ENCODE data around the gene PTGER2.

PTGER2 gene

DNA sequence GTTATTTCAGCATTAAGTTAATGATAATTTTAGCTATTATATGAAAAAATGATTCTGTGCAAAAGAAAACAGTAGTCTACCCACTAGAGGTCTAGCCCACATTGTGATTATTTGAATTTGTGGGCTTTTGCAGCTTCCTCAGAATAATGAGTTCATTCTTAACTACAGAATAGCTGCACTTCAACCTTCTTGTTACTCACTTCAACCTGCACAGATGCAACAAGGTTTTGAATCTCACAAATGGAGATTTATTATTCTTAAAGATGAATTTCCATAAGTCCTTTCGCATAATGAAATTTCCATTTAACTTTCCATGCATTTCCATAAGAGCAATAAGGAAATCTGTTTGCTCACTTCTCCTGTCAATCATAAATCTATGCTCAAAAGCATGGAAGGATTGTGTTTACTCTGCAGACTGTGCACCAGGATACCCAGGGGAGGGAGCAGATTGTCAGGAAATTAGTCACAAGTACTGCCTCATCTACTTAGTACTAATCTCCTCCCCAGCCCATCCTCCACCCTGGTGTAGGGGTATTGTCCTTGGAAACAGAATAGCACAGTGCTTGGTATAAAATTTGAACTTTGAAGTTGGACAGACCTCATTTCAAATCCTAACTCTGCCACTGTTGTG, 24.1 kb downstream of the PTGER2 start:
- DNase-seq (ENCODE audit: low spot score) = no peak

GRCh38 chr14:52339262-52339661, 25.1 kb downstream of the PTGER2 start:
- no peak for DNase-seq (ENCODE audit: low spot score)

DNA sequence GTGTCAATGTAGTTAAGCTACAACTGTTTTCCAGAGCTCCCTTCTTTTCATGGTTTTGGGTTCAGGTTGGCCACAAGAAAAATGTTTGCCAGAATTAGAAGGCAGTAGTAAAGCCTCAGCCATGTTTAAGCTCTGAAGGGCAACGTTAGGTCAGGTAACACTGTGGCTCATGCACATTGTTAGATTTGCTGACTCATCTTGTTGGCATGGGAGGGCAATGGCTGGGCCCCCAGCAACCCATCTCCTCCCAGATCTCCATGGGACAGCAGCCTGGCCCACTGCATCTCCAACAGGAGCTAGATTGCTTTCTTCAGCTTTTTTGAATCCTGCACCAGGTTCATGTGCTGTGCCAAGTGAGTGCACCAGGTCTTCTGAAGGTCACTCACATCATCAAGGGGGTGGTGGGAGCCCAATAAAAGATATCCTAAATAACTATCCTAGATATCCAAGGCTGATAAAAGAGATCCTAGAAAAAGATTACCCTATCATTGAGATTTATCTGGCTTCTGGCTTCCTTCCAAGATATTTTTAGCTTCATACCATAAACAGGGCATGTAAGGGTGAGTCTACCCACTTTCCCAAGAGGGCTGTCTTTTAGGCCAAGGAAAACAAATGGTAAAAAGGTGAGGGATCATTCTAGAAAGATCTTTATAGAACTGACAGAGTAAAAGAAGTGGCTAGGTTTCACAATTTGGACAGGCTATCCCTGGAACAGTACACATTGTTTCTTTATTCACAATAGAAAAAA, 28.9 kb downstream of the PTGER2 start:
- DNase-seq (ENCODE audit: low spot score) = no peak

GRCh38 chr14:52346778-52347177, 32.7 kb downstream of the PTGER2 start:
- DNase-seq (ENCODE audit: low spot score) = no peak

- no peak for DNase-seq (ENCODE audit: low spot score)
These were observed 34.2 kb downstream of the PTGER2 start for GRCh38 chr14:52348279-52348678.

DNA sequence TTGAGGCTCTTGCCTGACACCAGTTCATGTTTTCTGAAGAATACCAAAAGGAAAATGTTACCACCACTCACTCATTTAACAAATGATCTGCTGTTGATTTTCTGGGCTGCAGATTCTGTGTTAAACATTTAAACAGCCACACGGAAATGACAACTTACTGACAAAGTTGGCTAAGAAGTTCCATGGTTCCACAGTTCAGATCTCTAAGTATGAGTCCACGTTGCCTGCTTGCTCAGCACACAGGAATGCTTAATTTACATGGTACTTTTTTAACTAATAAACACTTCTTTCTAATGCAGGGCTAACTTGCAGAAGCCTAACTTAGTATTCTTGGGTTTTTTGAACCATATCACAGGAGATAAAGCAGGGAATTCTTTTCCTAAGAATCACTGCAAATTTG, 34.7 kb downstream of the PTGER2 start:
- DNase-seq (ENCODE audit: low spot score) = no peak

- DNase-seq (ENCODE audit: low spot score) = no peak
These were observed 35.6 kb downstream of the PTGER2 start for GRCh38 chr14:52349731-52350130.

DNA sequence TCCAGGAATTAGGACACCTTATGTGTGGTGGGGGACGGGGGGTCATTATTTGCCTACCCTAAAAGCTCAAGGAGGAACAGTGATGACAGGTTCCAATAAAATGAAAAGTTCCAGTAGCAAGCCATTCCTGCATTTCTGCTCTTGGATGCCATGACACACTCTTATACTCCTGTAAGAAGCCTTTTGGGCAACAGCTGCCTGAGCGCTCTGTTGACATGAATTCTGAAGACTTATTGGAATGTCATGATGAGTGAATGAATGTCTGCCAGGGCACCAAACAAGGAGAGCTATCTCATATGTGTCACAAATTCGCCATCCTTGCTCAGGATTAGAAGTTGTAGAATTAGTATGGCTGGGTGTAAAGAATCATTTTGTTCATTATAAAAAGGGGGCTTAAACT, 36.3 kb downstream of the PTGER2 start:
- DNase-seq (ENCODE audit: low spot score) = no peak

DNA sequence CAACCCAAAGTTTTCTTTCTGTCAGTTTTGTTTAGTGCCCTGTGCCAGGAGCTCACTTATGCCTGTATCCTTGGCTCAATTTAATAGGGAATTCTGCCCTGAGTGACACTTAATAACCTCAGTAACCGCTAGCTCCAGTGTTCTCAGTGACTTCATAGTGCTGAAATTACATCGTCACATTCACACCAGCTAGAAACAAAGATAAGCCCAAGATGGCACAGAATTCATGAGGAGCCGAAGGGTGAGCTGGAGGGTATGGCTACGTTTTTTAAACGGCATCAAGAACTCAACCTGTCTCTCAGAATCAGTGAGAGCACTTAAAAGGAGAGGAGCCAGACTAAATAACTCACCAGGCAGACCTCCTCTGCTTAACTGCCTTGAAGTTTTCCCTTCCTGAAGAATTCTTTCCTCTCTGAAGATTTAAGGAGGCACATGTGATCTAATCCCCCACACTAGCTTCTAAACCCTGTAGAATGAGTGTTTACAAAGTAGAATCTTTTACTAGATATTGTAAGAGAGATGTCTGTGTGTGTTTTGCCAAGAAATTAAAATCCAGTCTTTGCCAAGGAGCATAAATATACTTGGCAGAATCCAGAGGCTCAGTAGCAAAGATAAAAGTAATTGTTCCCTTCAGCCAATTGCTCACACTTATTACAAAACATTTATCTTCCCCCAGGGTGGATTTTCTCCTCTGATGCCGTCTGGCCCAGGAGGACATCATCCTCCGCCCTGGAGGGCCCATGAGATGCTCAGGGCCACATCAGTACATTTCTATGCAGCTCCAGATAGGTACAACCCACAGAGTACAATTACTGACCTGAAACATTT, 37.3 kb downstream of the PTGER2 start:
- DNase-seq (ENCODE audit: low spot score) = no peak

- DNase-seq (ENCODE audit: low spot score) = no peak
These were observed 38.0 kb downstream of the PTGER2 start for GRCh38 chr14:52352061-52352491.

GRCh38 chr14:52352569-52352968, 38.5 kb downstream of the PTGER2 start:
- no peak for DNase-seq (ENCODE audit: low spot score)

- no peak for DNase-seq (ENCODE audit: low spot score)
These were observed 40.1 kb downstream of the PTGER2 start for GRCh38 chr14:52354242-52354641.

GRCh38 chr14:52355016-52355431, 40.9 kb downstream of the PTGER2 start:
- DNase-seq (ENCODE audit: low spot score) = no peak

DNA sequence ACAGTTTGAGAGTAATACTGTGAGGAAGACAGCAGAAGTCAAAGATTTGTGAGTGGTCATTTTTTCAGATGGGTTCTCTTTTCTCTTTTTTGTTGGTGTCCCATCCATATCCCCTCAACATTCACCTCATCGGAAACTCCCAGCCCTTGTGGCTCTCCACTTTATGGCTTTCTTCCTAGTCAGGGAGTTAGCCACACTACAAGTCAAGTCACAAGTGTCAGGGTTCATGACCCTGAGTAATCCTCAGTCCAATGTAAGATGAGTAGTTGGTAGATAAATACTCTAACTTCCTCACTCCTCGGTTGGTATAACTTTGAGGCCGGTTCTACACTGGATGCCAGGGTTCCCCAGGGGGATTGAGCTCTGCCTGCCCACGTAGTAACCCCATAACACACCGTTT, 41.4 kb downstream of the PTGER2 start:
- no peak for DNase-seq (ENCODE audit: low spot score)

DNA sequence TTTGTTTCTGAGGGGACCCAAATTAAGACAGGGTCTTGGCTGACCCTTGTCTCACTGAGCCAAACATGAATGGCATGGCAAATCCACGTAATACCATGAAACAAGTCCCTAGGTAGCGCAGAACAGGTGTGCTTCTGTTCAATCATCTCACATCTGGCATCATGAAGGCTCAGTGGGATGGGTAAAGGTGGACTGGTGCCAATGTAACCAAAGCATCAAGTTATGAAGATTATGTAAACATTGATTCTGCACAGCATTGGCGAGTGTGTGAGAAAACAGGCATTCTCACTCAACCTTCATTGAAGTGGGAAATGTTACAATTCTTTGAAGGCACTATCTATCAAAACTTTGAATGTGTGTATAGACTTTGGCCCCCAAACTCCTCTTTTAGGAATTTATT, 41.9 kb downstream of the PTGER2 start:
- no peak for DNase-seq (ENCODE audit: low spot score)

DNA sequence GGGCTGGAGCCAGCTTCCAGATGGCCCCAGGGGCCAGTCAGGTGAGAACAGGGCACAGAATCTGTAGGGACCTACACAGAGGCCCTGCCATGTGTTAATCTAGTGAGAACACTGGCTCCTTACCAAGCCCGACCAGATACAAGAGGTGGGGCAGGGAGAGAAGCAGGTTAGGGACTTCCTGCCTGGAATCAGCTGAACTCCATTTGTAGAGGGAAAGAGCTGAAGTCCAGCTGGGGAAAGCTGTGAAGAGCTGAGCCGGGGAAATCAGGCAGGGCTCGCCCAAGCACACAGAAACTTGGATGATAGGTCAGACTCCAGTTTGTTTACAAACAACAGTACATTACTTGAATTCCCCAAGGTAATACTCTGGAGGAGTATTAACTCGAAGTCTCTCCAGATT, 46.7 kb downstream of the PTGER2 start:
- no peak for DNase-seq (ENCODE audit: low spot score)

GRCh38 chr14:52363041-52363704, 49.1 kb downstream of the PTGER2 start:
- DNase-seq (ENCODE audit: low spot score) = no peak

GRCh38 chr14:52363961-52364360, 49.8 kb downstream of the PTGER2 start:
- DNase-seq (ENCODE audit: low spot score) = no peak

DNA sequence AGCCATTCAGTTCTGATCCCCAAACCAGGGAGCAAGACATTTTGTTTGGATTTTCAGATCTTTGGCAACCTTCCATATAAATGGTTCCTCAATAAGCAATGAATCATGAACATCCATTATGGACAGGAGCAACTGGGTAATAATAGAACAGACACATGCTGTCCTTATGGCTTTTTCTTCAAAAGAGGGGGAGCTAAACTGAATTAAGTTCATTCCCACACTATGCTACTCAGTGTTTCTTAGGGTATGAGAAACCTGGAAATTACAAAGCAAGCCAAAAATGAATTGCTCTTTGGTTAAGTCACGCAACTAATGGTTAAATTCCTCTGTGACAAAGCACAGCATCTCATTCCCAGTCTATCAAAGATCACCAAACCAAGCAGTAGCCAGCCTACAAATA, 51.0 kb downstream of the PTGER2 start:
- DNase-seq (ENCODE audit: low spot score) = no peak

DNA sequence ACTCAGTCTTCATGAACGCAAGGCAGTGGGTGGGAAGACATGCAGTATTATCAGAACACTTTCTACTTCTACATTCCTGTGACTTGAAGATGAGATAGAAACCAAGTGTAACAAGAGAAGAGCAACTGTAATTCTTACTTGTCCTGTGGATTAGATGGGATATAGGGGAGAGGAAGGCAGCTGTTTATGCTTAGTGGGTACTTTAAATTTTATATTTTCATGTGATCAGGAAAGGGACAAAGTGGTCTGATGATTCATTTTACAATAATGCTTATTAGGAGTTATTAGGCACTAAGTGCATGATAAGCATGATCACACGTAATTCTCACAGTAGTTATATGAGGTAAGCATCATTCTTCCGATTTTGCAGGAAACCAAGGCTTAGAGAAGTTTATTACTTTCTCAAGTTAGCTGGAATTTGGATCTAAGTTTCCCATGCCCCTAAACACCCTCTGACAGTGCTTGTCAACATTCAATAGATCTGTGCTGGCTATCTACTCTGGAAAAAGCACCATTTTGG, 52.7 kb downstream of the PTGER2 start:
- no peak for DNase-seq (ENCODE audit: low spot score)

- DNase-seq (ENCODE audit: low spot score) = no peak
These were observed 55.2 kb downstream of the PTGER2 start for GRCh38 chr14:52369305-52369801.

- DNase-seq (ENCODE audit: low spot score) = no peak
These were observed 56.4 kb downstream of the PTGER2 start for GRCh38 chr14:52370406-52370935.

All from iPS-NIHi11 (cell line).